ENCODE data around the gene ATAD3A.

DNA sequence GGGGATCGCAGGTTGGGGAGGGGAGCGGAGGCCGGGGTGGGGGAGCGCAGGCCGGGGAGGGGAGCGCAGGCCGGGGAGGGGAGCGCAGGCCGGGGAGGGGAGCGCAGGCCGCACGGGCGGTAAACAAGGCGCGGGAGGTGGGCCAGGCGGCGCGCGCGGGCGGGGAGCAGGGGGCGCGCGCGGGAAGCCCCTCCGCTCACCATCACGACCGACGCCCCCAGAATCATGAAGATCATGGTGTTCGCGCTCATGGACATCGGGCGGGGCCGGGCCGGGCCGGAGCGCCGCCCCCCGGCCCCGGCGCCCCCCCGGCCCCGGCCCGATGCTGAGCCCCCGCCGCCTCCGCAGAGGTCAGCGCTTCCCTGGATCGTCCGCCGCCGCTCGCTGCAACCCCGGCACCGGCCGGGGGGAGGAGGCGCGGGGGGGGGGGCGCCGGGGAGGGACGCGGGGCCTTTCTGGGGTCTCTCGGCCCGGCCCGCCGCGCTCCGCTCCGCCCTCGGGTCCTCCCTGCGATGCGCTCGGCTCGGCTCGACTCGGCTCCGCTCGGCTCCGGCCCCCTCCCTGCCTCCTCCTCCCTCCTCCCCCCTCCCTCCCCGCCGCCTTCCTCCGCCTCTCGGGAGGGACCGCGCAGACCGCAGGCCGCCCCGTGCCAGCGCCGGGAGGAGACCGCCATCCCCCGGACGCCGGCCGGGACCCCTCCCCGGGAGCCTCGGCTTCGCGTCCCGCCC, 28.3 kb downstream of the ATAD3A start, which contains the start of gene TMEM240:
- TF ChIP-seq ZNF274 (IDR thresholded peaks at IDR 0.05; ENCODE audit: low read depth, low read length) (no peak), SUZ12 (IDR thresholded peaks at IDR 0.05; ENCODE audit: extremely low read depth, insufficient read depth, insufficient read length) (no peak), YY1 (IDR thresholded peaks at IDR 0.05; ENCODE audit: insufficient read depth, insufficient read length) (no peak)

Measured in NT2/D1 (cell line).